ENCODE measurements around the gene RNU6-1. TPM values are rescaled to one million over a fixed set of nuclear protein-coding genes. Genes with fewer than 3 reads are reported as not detected.

RNU6-1 gene
- total and polyA plus RNA-seq, 2 experiments from 2014 or later, result not detected

DNA sequence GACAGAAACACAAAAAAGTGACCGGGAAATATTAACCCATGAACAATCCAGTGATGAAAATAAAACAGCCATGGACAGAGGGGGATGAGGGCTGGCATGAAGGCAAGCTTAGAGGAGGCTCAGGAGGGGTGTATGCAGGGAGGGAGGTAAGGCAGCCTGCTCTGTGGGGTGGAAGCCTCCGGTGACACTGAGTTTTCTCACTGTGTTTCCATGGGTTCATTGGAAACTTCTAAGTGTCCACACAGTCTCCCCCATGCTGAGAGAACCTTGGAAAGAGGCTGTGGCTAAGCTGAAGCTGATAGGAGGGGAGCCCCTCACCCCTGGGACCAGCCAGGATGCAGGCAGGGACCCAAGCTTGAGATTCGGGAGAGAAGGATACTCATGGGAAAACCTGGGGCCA is 21.4 kb downstream of the RNU6-1 start:
- H3K27me3 ChIP-seq (replicated peaks; ENCODE audit: insufficient read depth), result peaks cover 42% of the 10 kb centered on the region
- H3K27ac ChIP-seq, result no peak overlapping the region

DNA sequence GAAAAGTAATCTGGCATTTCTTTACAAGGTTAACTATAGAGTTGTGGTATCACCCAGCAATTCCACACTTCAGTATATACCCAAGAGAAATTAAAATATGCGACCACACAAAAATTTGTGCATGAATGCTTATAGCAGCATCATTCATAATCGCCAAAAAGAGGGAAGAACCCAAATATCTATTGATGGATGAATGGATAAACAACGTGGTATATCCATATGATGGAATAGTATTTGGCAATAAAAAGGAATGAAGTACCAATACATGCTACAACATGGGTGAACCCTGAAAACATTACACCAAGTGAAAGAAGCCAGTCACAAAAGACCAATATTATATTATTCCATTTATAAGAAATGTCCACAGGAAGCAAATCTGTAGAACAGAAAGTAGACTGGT is 23.2 kb downstream of the RNU6-1 start:
- Histone ChIP-seq H3K36me3 (ENCODE audit: low read depth) (no peaks in the 10 kb centered on the region), H3K4me1 (ENCODE audit: insufficient read depth) (no peaks in the 10 kb centered on the region), H4K20me1 (ENCODE audit: insufficient read depth) (no peaks in the 10 kb centered on the region), H3K27ac (no peak overlapping the region), H3K9me3 (ENCODE audit: low read depth) (no peaks in the 10 kb centered on the region), H3K27me3 (replicated peaks; ENCODE audit: insufficient read depth) (peaks cover 26% of the 10 kb centered on the region), H2AFZ (no peak overlapping the region), H3K79me2 (ENCODE audit: insufficient read depth) (no peaks in the 10 kb centered on the region), H3K4me3 (no peak overlapping the region), H3F3A (ENCODE audit: insufficient read depth) (no peaks in the 10 kb centered on the region), H3K9ac (no peak overlapping the region), H3K4me2 (ENCODE audit: unreplicated experiment) (no peak overlapping the region), H3K9me2 (ENCODE audit: insufficient read depth) (no peaks in the 10 kb centered on the region)
- no peak for DNase-seq
- in situ Hi-C loops (cut with MboI), result no loop called here
- TF ChIP-seq EZH2phosphoT487 (IDR thresholded peaks at IDR 0.05; ENCODE audit: insufficient read depth, low read depth) (no peak), EZH2 (IDR thresholded peaks at IDR 0.05; ENCODE audit: insufficient read depth, poor library complexity, severe bottlenecking) (no peak)
- WGBS, 2 experiments (ENCODE audit: low coverage in 1 of 2, low lambda C conversion rate in 2 of 2, missing lambda C conversion rate in 2 of 2), result 78 to 79% methylated on average over 3 of the region's 3 CpGs

More for the DNA sequence above, 21.4 kb downstream of the RNU6-1 start:
- Histone ChIP-seq H3K79me2 (ENCODE audit: insufficient read depth) (no peaks in the 10 kb centered on the region), H3K9me2 (ENCODE audit: insufficient read depth) (no peaks in the 10 kb centered on the region), H3K9me3 (ENCODE audit: low read depth) (no peaks in the 10 kb centered on the region), H3K4me2 (ENCODE audit: unreplicated experiment) (no peak overlapping the region), H3K9ac (no peak overlapping the region), H3K4me3 (no peak overlapping the region), H3K4me1 (ENCODE audit: insufficient read depth) (no peaks in the 10 kb centered on the region), H3F3A (ENCODE audit: insufficient read depth) (no peaks in the 10 kb centered on the region), H3K36me3 (ENCODE audit: low read depth) (no peaks in the 10 kb centered on the region), H2AFZ (no peak overlapping the region), H4K20me1 (ENCODE audit: insufficient read depth) (no peaks in the 10 kb centered on the region)
- no peak for DNase-seq
- WGBS, 2 experiments (ENCODE audit: low coverage in 1 of 2, low lambda C conversion rate in 2 of 2, missing lambda C conversion rate in 2 of 2), result 23 to 26% methylated on average over 3 of the region's 3 CpGs
- in situ Hi-C loops (cut with MboI), result no loop called here
- TF ChIP-seq EZH2phosphoT487 (IDR thresholded peaks at IDR 0.05; ENCODE audit: insufficient read depth, low read depth) (no peak), EZH2 (IDR thresholded peaks at IDR 0.05; ENCODE audit: insufficient read depth, poor library complexity, severe bottlenecking) (no peak)

DNA sequence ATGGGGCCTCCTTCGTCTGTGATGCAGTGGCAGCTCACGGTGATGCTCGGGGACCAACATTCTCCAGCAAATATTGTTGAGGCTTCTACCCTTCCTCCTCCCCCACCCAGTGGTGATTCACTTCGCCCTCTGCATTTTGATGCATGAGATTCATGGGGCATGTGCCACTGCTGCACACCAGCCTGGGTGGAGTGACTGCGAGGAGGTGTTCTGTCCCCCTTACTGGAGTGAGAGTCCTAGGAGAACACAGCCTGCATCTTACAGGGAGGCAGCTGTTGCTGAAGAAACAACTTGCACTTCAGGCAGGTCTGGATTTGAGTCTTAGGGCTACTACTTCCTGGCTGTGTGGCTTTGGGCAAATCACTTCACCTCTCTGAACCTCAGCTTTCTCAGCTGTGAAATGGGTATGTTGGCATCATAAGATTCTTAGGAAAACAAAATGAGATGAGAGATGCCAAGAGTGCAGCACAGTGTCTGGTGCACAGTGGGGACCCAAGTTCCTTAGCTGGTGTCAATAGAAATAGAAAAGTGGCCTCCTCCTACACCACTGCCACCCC is 24.7 kb downstream of the RNU6-1 start:
- no peaks in the 10 kb centered on the region for H3K4me1 ChIP-seq (ENCODE audit: insufficient read depth)
- no peaks in the 10 kb centered on the region for H3F3A ChIP-seq (ENCODE audit: insufficient read depth)
- no peak overlapping the region for H3K4me2 ChIP-seq (ENCODE audit: unreplicated experiment)
- H3K79me2 ChIP-seq (ENCODE audit: insufficient read depth), result no peaks in the 10 kb centered on the region
- DNase-seq, result no peak
- no peak overlapping the region for H3K27ac ChIP-seq
- H3K36me3 ChIP-seq (ENCODE audit: low read depth), result no peaks in the 10 kb centered on the region
- H3K9ac ChIP-seq, result no peak overlapping the region
- H3K4me3 ChIP-seq, result no peak overlapping the region
- H3K9me3 ChIP-seq (ENCODE audit: low read depth), result no peaks in the 10 kb centered on the region
- 82 to 85% methylated on average over 5 of the region's 5 CpGs for WGBS, 2 experiments (ENCODE audit: low coverage in 1 of 2, low lambda C conversion rate in 2 of 2, missing lambda C conversion rate in 2 of 2)
- no peaks in the 10 kb centered on the region for H3K9me2 ChIP-seq (ENCODE audit: insufficient read depth)
- TF ChIP-seq EZH2phosphoT487 (IDR thresholded peaks at IDR 0.05; ENCODE audit: insufficient read depth, low read depth) (no peak), EZH2 (IDR thresholded peaks at IDR 0.05; ENCODE audit: insufficient read depth, poor library complexity, severe bottlenecking) (no peak)
- in situ Hi-C loops (cut with MboI), result no loop called here
- H4K20me1 ChIP-seq (ENCODE audit: insufficient read depth), result no peaks in the 10 kb centered on the region
- peaks cover 11% of the 10 kb centered on the region for H3K27me3 ChIP-seq (replicated peaks; ENCODE audit: insufficient read depth)
- no peak overlapping the region for H2AFZ ChIP-seq

DNA sequence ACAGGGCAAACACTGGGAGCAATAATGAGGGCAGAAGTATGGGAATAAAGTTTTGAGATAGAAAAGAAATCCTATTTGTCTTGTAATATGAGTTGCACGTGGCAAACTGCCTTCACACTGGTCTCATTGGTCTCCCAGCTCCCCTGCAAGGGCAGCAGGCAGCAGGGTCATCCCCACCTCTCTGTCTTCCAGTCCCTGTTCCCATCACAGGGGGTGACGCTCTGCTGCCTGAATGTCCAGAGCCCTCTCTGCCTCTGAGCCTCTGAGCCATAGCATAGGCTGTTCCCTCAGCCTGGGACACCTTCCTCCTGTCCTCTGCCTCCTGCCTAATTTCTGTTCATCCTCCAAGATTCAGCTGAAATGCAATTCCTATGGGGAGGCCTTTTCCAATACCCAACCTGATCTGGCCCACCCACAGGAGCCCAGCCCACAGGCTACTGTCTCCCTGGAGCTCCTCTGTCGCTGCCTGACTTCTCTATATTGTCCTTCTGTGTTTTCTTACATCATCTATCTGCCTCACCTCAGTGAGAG is 26.7 kb downstream of the RNU6-1 start:
- Histone ChIP-seq H3K79me2 (ENCODE audit: insufficient read depth) (no peaks in the 10 kb centered on the region), H3K9ac (no peak overlapping the region), H3K9me2 (ENCODE audit: insufficient read depth) (no peaks in the 10 kb centered on the region), H3K9me3 (ENCODE audit: low read depth) (no peaks in the 10 kb centered on the region), H2AFZ (no peak overlapping the region), H4K20me1 (ENCODE audit: insufficient read depth) (no peaks in the 10 kb centered on the region), H3K36me3 (ENCODE audit: low read depth) (no peaks in the 10 kb centered on the region), H3K27ac (no peak overlapping the region), H3F3A (ENCODE audit: insufficient read depth) (no peaks in the 10 kb centered on the region), H3K4me1 (ENCODE audit: insufficient read depth) (no peaks in the 10 kb centered on the region), H3K4me3 (no peak overlapping the region), H3K4me2 (ENCODE audit: unreplicated experiment) (no peak overlapping the region), H3K27me3 (replicated peaks; ENCODE audit: insufficient read depth) (no peaks in the 10 kb centered on the region)
- in situ Hi-C loops (cut with MboI), result no loop called here
- TF ChIP-seq EZH2phosphoT487 (IDR thresholded peaks at IDR 0.05; ENCODE audit: insufficient read depth, low read depth) (no peak), EZH2 (IDR thresholded peaks at IDR 0.05; ENCODE audit: insufficient read depth, poor library complexity, severe bottlenecking) (no peak)
- DNase-seq, result no peak
- WGBS, 2 experiments (ENCODE audit: low coverage in 1 of 2, low lambda C conversion rate in 2 of 2, missing lambda C conversion rate in 2 of 2), result 78% methylated on average over 3 of the region's 3 CpGs
